Karpas-422 (cell line): Measurements from ENCODE around the gene DUSP10. TPM values are rescaled to one million over a fixed set of nuclear protein-coding genes. Genes with fewer than 3 reads are reported as not detected.

Experiments
- DNase-seq: peaks from one replicate; pipeline ENCODE4 v3.0.0-alpha.2; 2015
- H2AFZ ChIP-seq: fragments of 200-600 bp; sonication (generic); 2 replicates; pipeline ENCODE4 v1.6.1; 2014; ENCODE audit warnings: antibody characterized with exemption, low read length, mixed read lengths
- H3K27ac ChIP-seq: fragments of 200-600 bp; sonication (generic); 2 replicates; pipeline ENCODE4 v1.5.1; 2014; ENCODE audit warnings: mild to moderate bottlenecking, low read length, moderate library complexity
- H3K27me3 ChIP-seq: fragments of 200-600 bp; sonication (generic); 2 replicates; pipeline ENCODE4 v1.6.1; 2014; ENCODE audit warnings: low read length, mixed read lengths
- H3K36me3 ChIP-seq: fragments of 200-600 bp; sonication (generic); 2 replicates; pipeline ENCODE4 v1.6.1; 2014; ENCODE audit warnings: low read length, mixed read lengths; ENCODE audit not compliant: insufficient read depth
- H3K4me1 ChIP-seq: fragments of 200-600 bp; sonication (generic); 2 replicates; pipeline ENCODE4 v1.6.1; 2014; ENCODE audit warnings: mild to moderate bottlenecking, low read length, mixed read lengths
- H3K4me2 ChIP-seq: fragments of 200-600 bp; sonication (generic); 2 replicates; pipeline ENCODE4 v1.6.1; 2014; ENCODE audit warnings: low read length, low read depth, mild to moderate bottlenecking; ENCODE audit not compliant: poor library complexity, severe bottlenecking
- H3K4me3 ChIP-seq: fragments of 200-600 bp; sonication (generic); 2 replicates; pipeline ENCODE4 v1.5.1; 2014; ENCODE audit warnings: mild to moderate bottlenecking, antibody characterized with exemption, low read length, mixed read lengths
- H3K79me2 ChIP-seq: fragments of 200-600 bp; sonication (generic); 2 replicates; pipeline ENCODE4 v1.6.1; 2014; ENCODE audit warnings: mild to moderate bottlenecking, low read length, mixed read lengths
- H3K9ac ChIP-seq: fragments of 200-600 bp; sonication (generic); 2 replicates; pipeline ENCODE4 v1.6.0; 2014; ENCODE audit warnings: low read length
- H3K9me2 ChIP-seq: fragments of 200-600 bp; sonication (generic), shearing (Covaris generic); replicated peaks from 2 replicates; pipeline ENCODE4 v1.6.0; 2014; ENCODE audit warnings: mild to moderate bottlenecking, low read length, moderate library complexity; ENCODE audit not compliant: insufficient read depth
- H3K9me3 ChIP-seq: fragments of 300-700, 200-600 bp; sonication (generic); 2 replicates; pipeline ENCODE4 v1.6.1; 2014; ENCODE audit warnings: low read length, mixed read lengths
- H4K20me1 ChIP-seq: fragments of 200-600 bp; sonication (generic); 2 replicates; pipeline ENCODE4 v1.6.1; 2014; ENCODE audit warnings: mild to moderate bottlenecking, antibody characterized with exemption, low read length, low read depth; ENCODE audit not compliant: insufficient read depth
- total RNA-seq: library from RNA; depleted of rRNA; stranded (reverse); fragments of >200 nt; shearing (Covaris generic); gene quantifications from 2 replicates; pipeline ENCODE4 v1.2.3, GENCODE V29; 2014; ENCODE audit warnings: low replicate concordance

Gene DUSP10
- total RNA-seq, 1 experiment from 2014 or later, result 1.1 TPM

DNA sequence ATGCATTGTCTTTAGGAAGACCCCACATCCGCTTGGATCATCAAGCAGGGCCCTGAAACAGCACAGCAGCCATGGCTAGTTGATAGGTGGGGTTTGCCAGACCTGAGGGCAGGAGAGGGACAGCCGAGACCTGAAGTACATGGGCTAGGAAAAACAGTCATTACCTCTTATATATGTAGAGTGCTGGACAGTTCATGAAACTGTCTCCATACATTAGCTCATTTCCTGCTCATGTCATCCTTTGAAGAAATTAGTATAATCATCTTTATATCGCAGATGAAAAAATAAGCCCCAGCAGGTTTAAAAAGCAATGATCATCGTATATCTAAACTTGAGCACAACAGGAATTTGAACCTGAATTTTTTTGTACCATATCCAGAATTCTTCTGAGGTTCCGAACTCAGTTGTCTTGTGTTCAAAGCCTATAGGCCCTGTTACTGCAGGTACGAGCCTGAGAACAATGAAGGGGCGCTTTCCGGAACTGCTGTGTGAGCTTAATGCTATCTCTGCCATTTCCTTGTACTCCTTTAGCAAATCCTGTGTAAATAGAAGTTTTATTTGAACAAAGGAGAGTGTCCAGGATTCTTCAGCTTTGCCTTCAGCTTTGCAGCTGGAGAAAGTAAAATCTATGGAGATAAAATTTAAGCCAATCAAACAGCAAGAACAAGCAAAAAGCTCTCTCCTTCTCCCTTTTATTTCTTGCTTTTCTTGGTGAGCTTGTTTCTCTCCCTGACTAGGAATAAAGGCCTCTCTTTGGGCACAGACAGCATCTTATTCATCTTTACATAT, 32.4 kb upstream of the DUSP10 start:
- no peak overlapping the region for H3K4me3 ChIP-seq
- no peaks in the 10 kb centered on the region for H3K9me3 ChIP-seq
- H3K4me2 ChIP-seq, result no peak overlapping the region
- H3K27ac ChIP-seq, result no peak overlapping the region
- H3K36me3 ChIP-seq, result no peaks in the 10 kb centered on the region
- no peak overlapping the region for H3K9ac ChIP-seq
- H4K20me1 ChIP-seq, result no peaks in the 10 kb centered on the region
- H3K9me2 ChIP-seq, result no peaks in the 10 kb centered on the region
- H3K27me3 ChIP-seq, result 0 out of 2 replicates have a peak, but pooled peaks cover 3% of the 10 kb centered on the region
- peaks cover 22% of the 10 kb centered on the region for H3K4me1 ChIP-seq
- no peak for DNase-seq
- no peaks in the 10 kb centered on the region for H3K79me2 ChIP-seq
- no peak overlapping the region for H2AFZ ChIP-seq

DNA sequence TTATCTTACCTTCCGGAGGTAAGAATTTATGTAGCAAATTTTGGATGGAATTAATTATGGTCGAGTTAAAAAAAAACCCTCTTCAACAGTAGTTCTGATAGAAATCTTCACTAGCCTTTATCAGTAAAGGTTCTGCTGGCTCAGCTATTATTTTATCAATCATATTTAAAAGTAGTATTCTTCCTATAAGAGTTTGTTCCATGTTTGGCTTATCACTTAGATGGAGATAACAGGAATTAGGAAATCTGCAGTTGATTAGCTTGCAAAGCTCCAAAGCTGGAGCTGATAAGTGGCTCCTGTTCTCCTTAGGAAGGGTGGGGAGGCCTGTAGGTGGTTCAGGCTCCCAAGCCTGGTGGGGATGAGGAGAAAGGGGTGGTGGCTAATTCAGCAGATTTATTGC, 31.5 kb upstream of the DUSP10 start:
- no peak overlapping the region for H3K27ac ChIP-seq
- peaks cover 21% of the 10 kb centered on the region for H3K4me1 ChIP-seq
- no peak overlapping the region for H3K9ac ChIP-seq
- no peaks in the 10 kb centered on the region for H3K79me2 ChIP-seq
- H3K27me3 ChIP-seq, result 0 out of 2 replicates have a peak, but pooled peaks cover 3% of the 10 kb centered on the region
- no peaks in the 10 kb centered on the region for H3K9me2 ChIP-seq
- no peak overlapping the region for H3K4me3 ChIP-seq
- H3K36me3 ChIP-seq, result no peaks in the 10 kb centered on the region
- H4K20me1 ChIP-seq, result no peaks in the 10 kb centered on the region
- H3K4me2 ChIP-seq, result no peak overlapping the region
- no peaks in the 10 kb centered on the region for H3K9me3 ChIP-seq
- no peak overlapping the region for H2AFZ ChIP-seq
- no peak for DNase-seq

- Histone ChIP-seq H3K9ac (no peak overlapping the region), H3K36me3 (no peaks in the 10 kb centered on the region), H2AFZ (no peak overlapping the region), H3K4me2 (no peak overlapping the region), H3K27ac (no peak overlapping the region), H3K9me2 (no peaks in the 10 kb centered on the region), H3K9me3 (no peaks in the 10 kb centered on the region), H3K4me3 (no peak overlapping the region), H3K27me3 (0 out of 2 replicates have a peak, but pooled peaks cover 3% of the 10 kb centered on the region), H4K20me1 (no peaks in the 10 kb centered on the region), H3K4me1 (peaks cover 8% of the 10 kb centered on the region), H3K79me2 (no peaks in the 10 kb centered on the region)
- DNase-seq, result no peak
Measured at GRCh38 chr1:221772117-221772516, 30.2 kb upstream of the DUSP10 start.

- Histone ChIP-seq H3K9me2 (no peaks in the 10 kb centered on the region), H3K4me3 (no peak overlapping the region), H4K20me1 (no peaks in the 10 kb centered on the region), H3K9ac (no peak overlapping the region), H3K4me2 (no peak overlapping the region), H3K9me3 (no peaks in the 10 kb centered on the region), H3K27me3 (no peaks in the 10 kb centered on the region; the same call in 1 of the 2 replicates), H3K36me3 (no peaks in the 10 kb centered on the region), H3K79me2 (no peaks in the 10 kb centered on the region), H3K27ac (no peak overlapping the region), H2AFZ (no peak overlapping the region), H3K4me1 (no peaks in the 10 kb centered on the region)
- no peak for DNase-seq
Measured at GRCh38 chr1:221768444-221769066, 26.7 kb upstream of the DUSP10 start.

DNA sequence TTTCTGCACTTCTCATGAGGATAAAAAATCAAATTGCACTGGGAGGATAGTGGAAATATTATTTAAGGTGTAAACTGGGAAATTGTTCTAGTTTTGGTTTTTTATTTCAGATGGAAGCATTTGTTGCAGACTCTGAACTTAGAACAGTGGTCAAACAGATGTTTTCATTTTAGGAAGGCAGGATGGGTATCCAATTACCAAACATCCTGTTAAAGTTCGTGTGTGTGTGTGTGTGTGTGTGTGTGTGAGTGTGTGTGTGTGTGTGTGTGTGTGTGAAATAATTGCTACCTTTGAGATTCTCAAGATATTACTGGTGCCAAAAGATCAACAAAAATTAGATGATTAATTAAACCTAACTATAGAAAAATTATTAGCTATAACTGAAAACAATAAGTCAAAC, 24.3 kb upstream of the DUSP10 start:
- no peaks in the 10 kb centered on the region for H3K36me3 ChIP-seq
- no peaks in the 10 kb centered on the region for H4K20me1 ChIP-seq
- no peak for DNase-seq
- no peak overlapping the region for H2AFZ ChIP-seq
- no peak overlapping the region for H3K4me2 ChIP-seq
- no peaks in the 10 kb centered on the region; the same call in 1 of the 2 replicates for H3K27me3 ChIP-seq
- H3K9me2 ChIP-seq, result no peaks in the 10 kb centered on the region
- no peaks in the 10 kb centered on the region for H3K4me1 ChIP-seq
- H3K4me3 ChIP-seq, result no peak overlapping the region
- H3K27ac ChIP-seq, result no peak overlapping the region
- no peaks in the 10 kb centered on the region for H3K79me2 ChIP-seq
- H3K9me3 ChIP-seq, result no peaks in the 10 kb centered on the region
- no peak overlapping the region for H3K9ac ChIP-seq

DNA sequence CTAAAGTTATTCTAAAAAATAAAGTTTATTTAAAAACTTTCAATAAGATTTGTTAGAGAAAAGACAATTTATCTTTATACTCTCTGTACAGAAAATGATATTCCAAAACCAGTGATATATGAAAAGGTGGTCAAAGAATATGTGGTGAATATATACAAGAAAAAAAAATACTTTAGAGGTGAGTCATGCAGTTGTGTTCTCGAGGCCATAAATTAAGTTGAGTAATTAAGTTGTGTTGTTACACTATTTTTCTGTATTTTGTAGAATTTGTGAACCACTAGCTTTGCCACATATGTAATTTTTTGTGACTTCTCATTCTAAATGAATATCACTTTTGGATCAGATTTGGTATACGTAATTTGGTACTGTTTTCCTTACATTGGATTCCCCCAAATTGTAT, 23.6 kb upstream of the DUSP10 start:
- no peaks in the 10 kb centered on the region for H4K20me1 ChIP-seq
- no peaks in the 10 kb centered on the region; the same call in 1 of the 2 replicates for H3K27me3 ChIP-seq
- H3K36me3 ChIP-seq, result no peaks in the 10 kb centered on the region
- no peak overlapping the region for H3K4me2 ChIP-seq
- no peaks in the 10 kb centered on the region for H3K79me2 ChIP-seq
- DNase-seq, result no peak
- H2AFZ ChIP-seq, result no peak overlapping the region
- H3K27ac ChIP-seq, result no peak overlapping the region
- no peaks in the 10 kb centered on the region for H3K9me2 ChIP-seq
- no peaks in the 10 kb centered on the region for H3K4me1 ChIP-seq
- no peaks in the 10 kb centered on the region for H3K9me3 ChIP-seq
- no peak overlapping the region for H3K4me3 ChIP-seq
- H3K9ac ChIP-seq, result no peak overlapping the region

DNA sequence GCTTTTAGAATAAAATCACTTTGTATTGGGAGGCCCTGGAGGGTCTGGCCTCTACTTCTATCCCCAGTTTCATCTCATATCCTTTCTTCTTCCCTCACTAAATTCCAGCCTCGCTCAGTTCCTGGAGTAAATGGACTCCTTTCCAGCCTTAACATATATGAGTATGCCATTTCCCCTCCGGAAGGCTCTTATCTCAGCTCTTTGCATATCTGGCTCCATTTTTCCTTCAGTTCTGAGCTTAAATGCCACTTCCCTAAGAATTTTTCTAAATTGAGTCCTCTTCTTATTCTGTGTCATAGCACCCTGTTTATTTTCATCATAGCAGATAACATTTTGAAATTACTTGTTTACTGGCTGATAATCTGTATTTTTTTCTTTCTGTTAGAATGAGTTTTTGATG, 20.2 kb upstream of the DUSP10 start:
- no peaks in the 10 kb centered on the region for H3K9me2 ChIP-seq
- H3K27me3 ChIP-seq, result no peaks in the 10 kb centered on the region; the same call in 1 of the 2 replicates
- H3K79me2 ChIP-seq, result no peaks in the 10 kb centered on the region
- H3K36me3 ChIP-seq, result no peaks in the 10 kb centered on the region
- H3K9ac ChIP-seq, result no peak overlapping the region
- H4K20me1 ChIP-seq, result no peaks in the 10 kb centered on the region
- no peak overlapping the region for H3K27ac ChIP-seq
- H3K4me3 ChIP-seq, result no peak overlapping the region
- no peaks in the 10 kb centered on the region for H3K9me3 ChIP-seq
- H3K4me2 ChIP-seq, result no peak overlapping the region
- H2AFZ ChIP-seq, result no peak overlapping the region
- DNase-seq, result no peak
- H3K4me1 ChIP-seq, result no peaks in the 10 kb centered on the region

GRCh38 chr1:221761354-221762002, 19.6 kb upstream of the DUSP10 start:
- Histone ChIP-seq H3K27me3 (no peaks in the 10 kb centered on the region; the same call in 1 of the 2 replicates), H3K9ac (no peak overlapping the region), H3K4me2 (no peak overlapping the region), H3K27ac (no peak overlapping the region), H3K9me2 (no peaks in the 10 kb centered on the region), H3K9me3 (no peaks in the 10 kb centered on the region), H3K4me3 (no peak overlapping the region), H4K20me1 (no peaks in the 10 kb centered on the region), H2AFZ (no peak overlapping the region), H3K4me1 (no peaks in the 10 kb centered on the region), H3K36me3 (no peaks in the 10 kb centered on the region), H3K79me2 (no peaks in the 10 kb centered on the region)
- DNase-seq, result no peak
